GM12874 (cell line): ENCODE results near the gene ADRA2B.

ENCODE experiments used
- CTCF ChIP-seq: IDR thresholded peaks from 2 replicates; pipeline ENCODE4 v1.5.1; 2011; ENCODE audit warnings: low read depth, mild to moderate bottlenecking, control low read depth, low read length, moderate library complexity; ENCODE audit not compliant: insufficient read depth

Gene ADRA2B

GRCh38 chr2:96152304-96153161 is 36.2 kb upstream of the ADRA2B start:
- TF ChIP-seq CTCF: no peak

- no peak for TF ChIP-seq CTCF
These were observed 35.4 kb upstream of the ADRA2B start for GRCh38 chr2:96151595-96152303.

- no peak for TF ChIP-seq CTCF
These were observed 34.6 kb upstream of the ADRA2B start for GRCh38 chr2:96150791-96151594.

GRCh38 chr2:96150007-96150640 is 33.8 kb upstream of the ADRA2B start:
- no peak for TF ChIP-seq CTCF

- TF ChIP-seq CTCF: no peak
These were observed 32.2 kb upstream of the ADRA2B start for GRCh38 chr2:96148410-96149217.

- 0 out of 2 replicates have a peak, but pooled peaks have one; percentile 1 for TF ChIP-seq CTCF
These were observed 31.3 kb upstream of the ADRA2B start for GRCh38 chr2:96147593-96148201.
